ENCODE results near the gene ZMYND10.

DNA sequence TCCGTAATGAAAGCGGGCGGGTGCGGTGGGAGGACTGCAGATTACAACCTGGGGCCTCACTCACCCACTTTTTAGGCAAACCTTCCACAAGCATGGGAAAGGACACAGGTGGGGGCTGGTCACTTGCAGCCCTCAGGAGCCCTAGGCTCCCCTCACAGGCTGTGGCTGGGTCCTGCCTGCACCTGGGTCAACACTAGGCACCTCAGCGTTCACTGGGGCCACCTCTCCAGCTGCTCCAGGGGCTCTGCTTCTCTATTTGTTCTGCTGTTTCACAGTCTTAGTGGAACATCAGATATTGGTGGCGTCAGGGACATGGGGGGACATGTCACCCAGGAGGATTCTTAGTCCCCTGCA lies 43.9 kb upstream of the ZMYND10 start:
- TF ChIP-seq, protein P1, sequence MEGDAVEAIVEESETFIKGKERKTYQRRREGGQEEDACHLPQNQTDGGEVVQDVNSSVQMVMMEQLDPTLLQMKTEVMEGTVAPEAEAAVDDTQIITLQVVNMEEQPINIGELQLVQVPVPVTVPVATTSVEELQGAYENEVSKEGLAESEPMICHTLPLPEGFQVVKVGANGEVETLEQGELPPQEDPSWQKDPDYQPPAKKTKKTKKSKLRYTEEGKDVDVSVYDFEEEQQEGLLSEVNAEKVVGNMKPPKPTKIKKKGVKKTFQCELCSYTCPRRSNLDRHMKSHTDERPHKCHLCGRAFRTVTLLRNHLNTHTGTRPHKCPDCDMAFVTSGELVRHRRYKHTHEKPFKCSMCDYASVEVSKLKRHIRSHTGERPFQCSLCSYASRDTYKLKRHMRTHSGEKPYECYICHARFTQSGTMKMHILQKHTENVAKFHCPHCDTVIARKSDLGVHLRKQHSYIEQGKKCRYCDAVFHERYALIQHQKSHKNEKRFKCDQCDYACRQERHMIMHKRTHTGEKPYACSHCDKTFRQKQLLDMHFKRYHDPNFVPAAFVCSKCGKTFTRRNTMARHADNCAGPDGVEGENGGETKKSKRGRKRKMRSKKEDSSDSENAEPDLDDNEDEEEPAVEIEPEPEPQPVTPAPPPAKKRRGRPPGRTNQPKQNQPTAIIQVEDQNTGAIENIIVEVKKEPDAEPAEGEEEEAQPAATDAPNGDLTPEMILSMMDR (conservative IDR thresholded peaks at IDR 0.05; ENCODE audit: low read depth in 2 of 2) = no peak
- TF ChIP-seq POLR2AphosphoS5 (IDR thresholded peaks at IDR 0.05; ENCODE audit: low read depth) (no peak), JUNB (IDR thresholded peaks at IDR 0.05; ENCODE audit: unreplicated experiment) (no peak), EZH2 (IDR thresholded peaks at IDR 0.05; ENCODE audit: low read depth, unreplicated experiment) (no peak), EZH2phosphoT487 (IDR thresholded peaks at IDR 0.05; ENCODE audit: unreplicated experiment) (no peak), CREB1 (CRISPR knock-in tag; IDR thresholded peaks at IDR 0.05; ENCODE audit: low read depth) (no peak), STAT1 (IDR thresholded peaks at IDR 0.05; ENCODE audit: unreplicated experiment) (no peak)
- TF ChIP-seq, protein P2, sequence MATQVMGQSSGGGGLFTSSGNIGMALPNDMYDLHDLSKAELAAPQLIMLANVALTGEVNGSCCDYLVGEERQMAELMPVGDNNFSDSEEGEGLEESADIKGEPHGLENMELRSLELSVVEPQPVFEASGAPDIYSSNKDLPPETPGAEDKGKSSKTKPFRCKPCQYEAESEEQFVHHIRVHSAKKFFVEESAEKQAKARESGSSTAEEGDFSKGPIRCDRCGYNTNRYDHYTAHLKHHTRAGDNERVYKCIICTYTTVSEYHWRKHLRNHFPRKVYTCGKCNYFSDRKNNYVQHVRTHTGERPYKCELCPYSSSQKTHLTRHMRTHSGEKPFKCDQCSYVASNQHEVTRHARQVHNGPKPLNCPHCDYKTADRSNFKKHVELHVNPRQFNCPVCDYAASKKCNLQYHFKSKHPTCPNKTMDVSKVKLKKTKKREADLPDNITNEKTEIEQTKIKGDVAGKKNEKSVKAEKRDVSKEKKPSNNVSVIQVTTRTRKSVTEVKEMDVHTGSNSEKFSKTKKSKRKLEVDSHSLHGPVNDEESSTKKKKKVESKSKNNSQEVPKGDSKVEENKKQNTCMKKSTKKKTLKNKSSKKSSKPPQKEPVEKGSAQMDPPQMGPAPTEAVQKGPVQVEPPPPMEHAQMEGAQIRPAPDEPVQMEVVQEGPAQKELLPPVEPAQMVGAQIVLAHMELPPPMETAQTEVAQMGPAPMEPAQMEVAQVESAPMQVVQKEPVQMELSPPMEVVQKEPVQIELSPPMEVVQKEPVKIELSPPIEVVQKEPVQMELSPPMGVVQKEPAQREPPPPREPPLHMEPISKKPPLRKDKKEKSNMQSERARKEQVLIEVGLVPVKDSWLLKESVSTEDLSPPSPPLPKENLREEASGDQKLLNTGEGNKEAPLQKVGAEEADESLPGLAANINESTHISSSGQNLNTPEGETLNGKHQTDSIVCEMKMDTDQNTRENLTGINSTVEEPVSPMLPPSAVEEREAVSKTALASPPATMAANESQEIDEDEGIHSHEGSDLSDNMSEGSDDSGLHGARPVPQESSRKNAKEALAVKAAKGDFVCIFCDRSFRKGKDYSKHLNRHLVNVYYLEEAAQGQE (IDR thresholded peaks at IDR 0.05; ENCODE audit: unreplicated experiment) = no peak

Data from GM23338 (cell line).